ENCODE results near the gene BCKDHA.

The BCKDHA gene

GRCh38 chr19:41356984-41357739 lies 40.5 kb upstream of the BCKDHA start:
- Histone ChIP-seq H3K4me3 (ENCODE audit: low read length) (no peak overlapping the region), H3K9ac (ENCODE audit: low read length) (no peak overlapping the region), H3K4me1 (ENCODE audit: control insufficient read depth, insufficient read depth, low read length) (no peaks in the 10 kb centered on the region), H3K27me3 (replicated peaks; ENCODE audit: control insufficient read depth, insufficient read depth, low read length) (no peaks in the 10 kb centered on the region), H3K9me3 (ENCODE audit: control insufficient read depth, low read length) (no peaks in the 10 kb centered on the region), H3K36me3 (ENCODE audit: control insufficient read depth, insufficient read depth, low read length, severe bottlenecking) (no peaks in the 10 kb centered on the region)
- DNase-seq (ENCODE audit: low read depth), result no peak

- H3K4me1 ChIP-seq (ENCODE audit: control insufficient read depth, insufficient read depth, low read length), result no peaks in the 10 kb centered on the region
- H3K27me3 ChIP-seq (replicated peaks; ENCODE audit: control insufficient read depth, insufficient read depth, low read length), result no peaks in the 10 kb centered on the region
- no peak for DNase-seq (ENCODE audit: low read depth)
- H3K9me3 ChIP-seq (ENCODE audit: control insufficient read depth, low read length), result no peaks in the 10 kb centered on the region
- no peak overlapping the region for H3K4me3 ChIP-seq (ENCODE audit: low read length)
- no peak overlapping the region for H3K9ac ChIP-seq (ENCODE audit: low read length)
- no peaks in the 10 kb centered on the region for H3K36me3 ChIP-seq (ENCODE audit: control insufficient read depth, insufficient read depth, low read length, severe bottlenecking)
Observed at GRCh38 chr19:41357746-41358145, 39.9 kb upstream of the BCKDHA start.

GRCh38 chr19:41359741-41360140 lies 37.9 kb upstream of the BCKDHA start:
- Histone ChIP-seq H3K27me3 (replicated peaks; ENCODE audit: control insufficient read depth, insufficient read depth, low read length) (no peaks in the 10 kb centered on the region), H3K36me3 (ENCODE audit: control insufficient read depth, insufficient read depth, low read length, severe bottlenecking) (no peaks in the 10 kb centered on the region), H3K4me3 (ENCODE audit: low read length) (no peak overlapping the region), H3K4me1 (ENCODE audit: control insufficient read depth, insufficient read depth, low read length) (peaks cover 8% of the 10 kb centered on the region), H3K9me3 (ENCODE audit: control insufficient read depth, low read length) (no peaks in the 10 kb centered on the region), H3K9ac (ENCODE audit: low read length) (no peak overlapping the region)
- DNase-seq (ENCODE audit: low read depth), result no peak

GRCh38 chr19:41362143-41362847 lies 35.3 kb upstream of the BCKDHA start:
- peaks cover 15% of the 10 kb centered on the region for H3K4me1 ChIP-seq (ENCODE audit: control insufficient read depth, insufficient read depth, low read length)
- H3K36me3 ChIP-seq (ENCODE audit: control insufficient read depth, insufficient read depth, low read length, severe bottlenecking), result no peaks in the 10 kb centered on the region
- no peak overlapping the region for H3K4me3 ChIP-seq (ENCODE audit: low read length)
- no peaks in the 10 kb centered on the region for H3K27me3 ChIP-seq (replicated peaks; ENCODE audit: control insufficient read depth, insufficient read depth, low read length)
- no peak for DNase-seq (ENCODE audit: low read depth)
- H3K9me3 ChIP-seq (ENCODE audit: control insufficient read depth, low read length), result no peaks in the 10 kb centered on the region
- no peak overlapping the region for H3K9ac ChIP-seq (ENCODE audit: low read length)

GRCh38 chr19:41363371-41363752 lies 34.3 kb upstream of the BCKDHA start:
- Histone ChIP-seq H3K4me1 (ENCODE audit: control insufficient read depth, insufficient read depth, low read length) (peaks cover 26% of the 10 kb centered on the region), H3K27me3 (replicated peaks; ENCODE audit: control insufficient read depth, insufficient read depth, low read length) (no peaks in the 10 kb centered on the region)

GRCh38 chr19:41363753-41364523 lies 33.7 kb upstream of the BCKDHA start, which contains the start of gene B9D2:
Gene B9D2 (minus strand): TSS chr19:41364149. CDS start chr19:41363519, 630 bp downstream.
- no peaks in the 10 kb centered on the region for H3K36me3 ChIP-seq (ENCODE audit: control insufficient read depth, insufficient read depth, low read length, severe bottlenecking)
- H3K27me3 ChIP-seq (replicated peaks; ENCODE audit: control insufficient read depth, insufficient read depth, low read length), result no peaks in the 10 kb centered on the region
- peak within 1 kb of the TSS; percentile 93 for H3K9ac ChIP-seq (ENCODE audit: low read length)
- H3K9me3 ChIP-seq (ENCODE audit: control insufficient read depth, low read length), result no peaks in the 10 kb centered on the region
- DNase-seq (ENCODE audit: low read depth), result peak; percentile 99
- H3K4me1 ChIP-seq (ENCODE audit: control insufficient read depth, insufficient read depth, low read length), result peaks cover 26% of the 10 kb centered on the region
- peak within 1 kb of the TSS; percentile 97 for H3K4me3 ChIP-seq (ENCODE audit: low read length)

More at GRCh38 chr19:41363371-41363752, 34.3 kb upstream of the BCKDHA start:
- no peaks in the 10 kb centered on the region for H3K9me3 ChIP-seq (ENCODE audit: control insufficient read depth, low read length)
- peak overlapping the region; percentile 97 for H3K4me3 ChIP-seq (ENCODE audit: low read length)
- no peak for DNase-seq (ENCODE audit: low read depth)
- no peaks in the 10 kb centered on the region for H3K36me3 ChIP-seq (ENCODE audit: control insufficient read depth, insufficient read depth, low read length, severe bottlenecking)
- peak overlapping the region; percentile 93 for H3K9ac ChIP-seq (ENCODE audit: low read length)

GRCh38 chr19:41364524-41365391 lies 32.9 kb upstream of the BCKDHA start:
- peaks cover 27% of the 10 kb centered on the region for H3K4me1 ChIP-seq (ENCODE audit: control insufficient read depth, insufficient read depth, low read length)
- peak overlapping the region; percentile 93 for H3K9ac ChIP-seq (ENCODE audit: low read length)
- H3K4me3 ChIP-seq (ENCODE audit: low read length), result peak overlapping the region; percentile 97
- H3K36me3 ChIP-seq (ENCODE audit: control insufficient read depth, insufficient read depth, low read length, severe bottlenecking), result no peaks in the 10 kb centered on the region
- no peak for DNase-seq (ENCODE audit: low read depth)
- no peaks in the 10 kb centered on the region for H3K9me3 ChIP-seq (ENCODE audit: control insufficient read depth, low read length)
- H3K27me3 ChIP-seq (replicated peaks; ENCODE audit: control insufficient read depth, insufficient read depth, low read length), result no peaks in the 10 kb centered on the region

- H3K9ac ChIP-seq (ENCODE audit: low read length), result no peak overlapping the region
- H3K27me3 ChIP-seq (replicated peaks; ENCODE audit: control insufficient read depth, insufficient read depth, low read length), result no peaks in the 10 kb centered on the region
- DNase-seq (ENCODE audit: low read depth), result no peak
- no peaks in the 10 kb centered on the region for H3K36me3 ChIP-seq (ENCODE audit: control insufficient read depth, insufficient read depth, low read length, severe bottlenecking)
- H3K9me3 ChIP-seq (ENCODE audit: control insufficient read depth, low read length), result no peaks in the 10 kb centered on the region
- H3K4me3 ChIP-seq (ENCODE audit: low read length), result no peak overlapping the region
- peaks cover 29% of the 10 kb centered on the region for H3K4me1 ChIP-seq (ENCODE audit: control insufficient read depth, insufficient read depth, low read length)
Observed at GRCh38 chr19:41366089-41366488, 31.5 kb upstream of the BCKDHA start.

GRCh38 chr19:41367848-41368301 lies 29.7 kb upstream of the BCKDHA start:
- H3K9ac ChIP-seq (ENCODE audit: low read length), result peak overlapping the region; percentile 63
- H3K4me3 ChIP-seq (ENCODE audit: low read length), result no peak overlapping the region
- H3K27me3 ChIP-seq (replicated peaks; ENCODE audit: control insufficient read depth, insufficient read depth, low read length), result no peaks in the 10 kb centered on the region
- no peaks in the 10 kb centered on the region for H3K36me3 ChIP-seq (ENCODE audit: control insufficient read depth, insufficient read depth, low read length, severe bottlenecking)
- H3K9me3 ChIP-seq (ENCODE audit: control insufficient read depth, low read length), result no peaks in the 10 kb centered on the region
- peaks cover 29% of the 10 kb centered on the region for H3K4me1 ChIP-seq (ENCODE audit: control insufficient read depth, insufficient read depth, low read length)
- DNase-seq (ENCODE audit: low read depth), result peak; percentile 92

- H3K9me3 ChIP-seq (ENCODE audit: control insufficient read depth, low read length), result no peaks in the 10 kb centered on the region
- peaks cover 26% of the 10 kb centered on the region for H3K4me1 ChIP-seq (ENCODE audit: control insufficient read depth, insufficient read depth, low read length)
- H3K4me3 ChIP-seq (ENCODE audit: low read length), result no peak overlapping the region
- DNase-seq (ENCODE audit: low read depth), result no peak
- no peaks in the 10 kb centered on the region for H3K36me3 ChIP-seq (ENCODE audit: control insufficient read depth, insufficient read depth, low read length, severe bottlenecking)
- no peaks in the 10 kb centered on the region for H3K27me3 ChIP-seq (replicated peaks; ENCODE audit: control insufficient read depth, insufficient read depth, low read length)
- H3K9ac ChIP-seq (ENCODE audit: low read length), result no peak overlapping the region
Observed at GRCh38 chr19:41369769-41370168, 27.8 kb upstream of the BCKDHA start.
